Measurements from ENCODE around the gene NES.

NES gene

GRCh38 chr1:156703336-156703735 lies 26.1 kb upstream of the NES start:
- DNase-seq, result no peak

DNA sequence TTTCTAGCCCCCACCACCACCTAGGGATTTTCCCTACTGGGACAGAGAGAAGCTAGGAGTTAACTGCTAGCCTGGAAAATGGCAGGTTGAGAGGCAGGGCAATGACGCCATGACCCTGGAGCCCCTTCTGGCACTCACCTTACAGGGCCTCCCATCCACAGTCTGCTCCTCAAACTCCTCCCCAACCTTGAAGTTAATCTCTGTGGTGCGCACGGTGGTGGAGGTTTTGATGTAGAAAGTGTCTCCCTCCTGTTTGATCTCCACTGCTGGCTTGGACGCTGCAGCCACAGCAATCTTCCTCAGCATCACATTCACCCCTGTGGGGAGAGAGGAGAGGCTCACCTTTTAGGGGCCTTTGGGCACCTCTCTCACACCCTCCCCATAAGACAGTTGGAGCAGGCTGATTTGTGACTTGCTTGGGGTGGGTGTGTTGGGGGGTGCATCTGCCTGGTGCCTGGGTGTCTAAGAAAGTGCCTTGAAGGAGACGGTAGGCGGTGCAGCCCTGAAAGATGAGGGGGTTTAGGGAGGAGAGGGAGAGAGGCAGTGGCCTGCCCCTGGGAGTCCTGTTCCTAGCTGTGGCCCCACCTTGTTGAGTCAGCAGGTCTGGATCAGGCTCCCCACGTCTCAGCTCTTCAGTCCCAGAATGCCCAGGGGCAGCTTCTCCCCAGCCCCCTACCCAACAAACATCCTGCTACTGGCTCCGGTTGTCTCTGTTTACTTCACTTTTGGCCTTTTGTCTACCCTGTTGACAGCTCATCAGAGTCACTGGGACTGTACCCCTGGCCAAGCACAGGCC lies 23.7 kb upstream of the NES start:
- DNase-seq, result no peak

DNA sequence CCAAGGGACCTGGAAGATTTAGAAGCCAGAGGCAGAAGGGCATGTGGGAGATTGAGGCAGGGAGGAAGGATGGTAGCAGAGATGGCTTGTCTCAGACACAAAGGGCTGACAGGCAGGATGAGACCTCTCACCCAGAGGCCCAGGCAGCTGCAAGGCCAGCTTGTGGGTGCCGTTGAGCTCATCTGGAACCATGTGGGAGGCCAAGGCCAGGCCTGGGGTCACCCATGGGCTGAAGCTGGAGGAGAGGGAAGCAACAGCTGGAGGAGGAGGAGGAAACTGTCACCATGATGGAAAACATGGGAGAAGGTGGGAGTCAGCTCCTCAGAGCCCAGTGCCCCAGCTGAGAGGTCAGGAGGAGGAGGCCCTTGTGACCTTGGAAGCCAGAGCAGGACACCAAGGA lies 21.8 kb upstream of the NES start:
- DNase-seq, result no peak

DNA sequence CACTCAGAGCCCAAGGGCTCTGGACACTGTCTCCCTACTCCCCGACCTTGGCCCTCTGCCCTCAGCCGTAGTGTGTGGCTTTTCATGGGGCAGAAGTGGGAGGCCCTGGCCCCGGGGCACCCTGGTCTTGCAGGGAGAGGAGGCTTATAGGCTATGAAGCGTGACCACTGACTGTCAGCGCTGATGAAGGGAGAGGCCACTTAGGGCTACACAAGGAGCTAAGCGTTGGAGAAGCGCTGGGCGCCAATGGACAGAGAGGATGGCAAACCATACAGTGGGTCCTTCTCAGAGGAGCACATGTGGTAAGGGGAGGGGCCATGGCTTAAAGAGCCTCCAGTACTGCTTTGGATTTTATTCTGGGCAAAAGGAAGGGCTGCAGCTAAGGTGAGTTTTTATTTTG lies 20.3 kb upstream of the NES start:
- peak; percentile 97 for DNase-seq

- DNase-seq, result no peak
These were observed 19.5 kb upstream of the NES start for GRCh38 chr1:156696755-156697154.

DNA sequence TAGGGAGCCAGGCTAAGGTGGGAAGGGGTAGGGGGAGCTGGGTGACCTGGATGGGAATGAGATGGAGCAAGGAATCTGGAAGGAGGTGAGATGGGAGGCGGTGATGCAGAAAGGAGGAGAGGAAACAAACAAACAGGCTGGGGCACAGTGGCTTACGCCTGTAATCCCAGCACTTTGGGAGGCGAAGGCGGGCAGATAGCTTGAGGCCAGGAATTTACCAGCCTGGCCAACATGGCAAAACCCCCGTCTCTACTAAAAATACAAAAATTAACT lies 17.4 kb upstream of the NES start:
- DNase-seq, result no peak

DNA sequence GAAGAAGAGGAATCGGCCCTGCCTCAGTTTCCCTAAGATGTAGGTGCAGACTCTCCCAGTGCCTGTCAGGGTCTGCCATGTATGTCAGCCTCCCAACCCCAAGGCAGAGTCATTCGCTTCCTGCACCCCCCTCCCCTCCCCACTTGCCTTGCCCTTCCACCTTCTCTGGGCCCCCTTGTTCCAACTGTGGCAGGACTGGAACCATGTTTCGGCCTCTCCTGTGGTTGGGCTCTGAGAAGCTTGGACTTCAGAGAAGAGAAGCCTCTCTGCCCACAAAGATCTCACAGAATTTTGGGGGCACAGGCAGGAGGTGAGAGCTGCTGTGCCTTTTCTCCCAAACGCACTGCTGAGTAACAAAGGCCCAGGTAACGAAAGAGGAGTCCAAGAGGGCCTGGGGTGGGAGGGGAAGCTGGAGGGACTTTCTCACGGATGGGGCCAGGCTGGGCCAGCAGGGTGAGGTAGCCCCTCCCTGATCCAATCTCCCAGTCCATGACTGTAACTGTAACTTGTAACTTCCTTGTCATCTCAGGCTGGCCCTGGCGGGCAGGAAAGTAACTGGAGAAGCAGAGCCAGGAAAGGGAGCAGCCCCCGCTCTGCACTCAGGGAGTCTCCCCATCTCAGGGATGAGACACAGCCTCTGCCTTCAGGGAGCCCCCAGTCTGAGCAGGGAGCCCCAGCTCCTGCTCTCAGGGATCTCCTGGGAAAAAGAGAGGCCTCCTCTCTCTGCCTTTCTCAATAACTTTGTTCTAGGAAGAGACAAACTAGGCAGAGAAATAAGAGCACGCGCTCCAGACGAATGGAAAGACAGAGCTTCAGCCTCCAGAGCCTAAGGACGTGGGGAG lies 16.9 kb upstream of the NES start:
- no peak for DNase-seq

- peak; percentile 91 for DNase-seq
These were observed 16.0 kb upstream of the NES start for GRCh38 chr1:156692925-156693847.

GRCh38 chr1:156692441-156692924 lies 15.3 kb upstream of the NES start:
- DNase-seq, result no peak

- DNase-seq, result no peak
These were observed 14.6 kb upstream of the NES start for GRCh38 chr1:156691665-156692440.

GRCh38 chr1:156691191-156691590 lies 14.0 kb upstream of the NES start:
- no peak for DNase-seq

DNA sequence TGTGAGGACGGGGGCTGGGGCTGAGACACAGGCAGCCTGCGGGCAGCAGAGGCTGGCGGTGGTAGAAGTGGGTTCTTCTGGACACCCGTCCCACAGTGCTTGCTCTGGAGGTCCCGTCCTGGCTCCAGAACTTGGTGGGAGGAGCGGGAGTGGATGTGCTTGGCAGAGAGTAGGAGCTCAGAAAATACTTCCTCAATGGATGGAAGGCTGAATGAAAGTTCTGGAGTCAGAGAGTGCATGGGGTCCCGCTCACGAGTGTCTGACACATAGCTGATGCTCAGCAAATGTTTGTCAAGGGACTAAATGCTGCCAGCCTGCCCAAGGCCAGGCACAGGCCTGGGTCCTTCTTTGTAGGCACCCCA lies 13.4 kb upstream of the NES start:
- DNase-seq, result no peak

GRCh38 chr1:156689953-156690674 lies 12.9 kb upstream of the NES start:
- DNase-seq, result no peak

DNA sequence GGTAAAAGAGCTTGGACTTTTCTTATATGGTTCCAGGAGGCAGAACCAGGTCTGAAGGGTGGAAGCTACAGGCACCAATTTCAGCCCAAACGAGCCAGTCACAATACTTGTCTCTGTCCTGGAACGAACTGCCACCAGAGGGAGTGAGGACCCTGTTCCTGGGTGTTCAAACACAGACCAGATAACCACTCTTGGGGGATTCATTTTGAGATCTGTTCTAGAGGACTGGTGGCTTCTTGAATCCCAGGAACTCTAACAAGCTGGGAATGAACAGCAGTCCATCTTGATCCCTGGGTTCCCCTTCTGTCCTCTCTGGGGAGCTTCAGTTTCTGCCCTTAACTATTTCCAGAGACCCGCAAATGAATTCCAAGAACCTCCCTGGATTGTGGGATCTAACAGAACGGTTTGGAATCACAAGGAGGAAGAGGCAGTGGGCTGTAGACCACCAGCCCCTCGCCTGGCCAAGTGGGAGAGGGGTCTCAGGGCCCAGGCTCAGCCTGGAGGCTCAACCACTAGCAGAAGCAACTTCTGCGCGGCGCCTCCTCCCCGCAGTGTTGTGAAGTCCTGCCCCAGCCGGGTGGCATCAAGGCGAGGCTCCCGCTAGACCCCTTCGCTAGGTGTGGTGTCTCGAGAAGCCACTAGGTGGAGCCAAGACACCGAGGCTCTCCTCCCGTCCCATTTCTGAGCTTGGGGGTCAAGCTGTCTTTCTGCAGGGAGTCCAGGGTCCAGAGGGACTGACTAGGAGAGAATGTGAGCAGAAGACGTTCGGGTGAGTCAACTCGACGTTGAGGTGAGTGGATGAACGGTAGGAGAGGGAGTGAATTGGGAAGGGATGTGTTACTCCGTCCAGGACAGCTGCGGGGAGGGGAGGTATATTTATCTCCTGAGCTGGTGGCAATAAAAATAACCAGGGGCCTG lies 12.1 kb upstream of the NES start:
- peak; percentile 35 for DNase-seq

DNA sequence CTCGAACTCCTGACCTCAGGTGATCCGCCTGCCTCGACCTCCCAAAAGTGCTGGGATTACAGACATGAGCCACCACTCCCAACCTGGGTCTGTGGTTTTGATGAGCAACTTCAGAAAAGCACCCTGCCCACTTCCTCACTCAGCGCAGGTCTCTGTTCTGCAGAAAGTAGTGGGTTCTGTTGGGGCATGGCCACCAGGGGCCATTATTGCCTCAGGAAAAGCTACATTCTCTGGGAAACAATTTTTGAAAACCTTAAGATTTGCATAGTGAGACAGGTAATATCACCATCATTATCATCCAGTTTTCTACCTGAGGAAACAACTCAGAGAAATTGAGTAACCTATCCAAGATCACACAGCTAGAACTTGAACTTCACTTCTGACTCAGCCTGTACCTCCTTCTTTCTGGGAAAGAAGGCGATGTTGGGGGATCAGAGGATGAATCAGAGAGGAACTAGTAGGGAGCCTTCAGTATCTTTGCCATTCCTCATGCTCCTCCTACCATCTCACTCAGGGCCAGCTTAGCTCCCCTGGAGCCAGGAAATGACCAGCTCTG lies 7.1 kb upstream of the NES start:
- no peak for DNase-seq

DNA sequence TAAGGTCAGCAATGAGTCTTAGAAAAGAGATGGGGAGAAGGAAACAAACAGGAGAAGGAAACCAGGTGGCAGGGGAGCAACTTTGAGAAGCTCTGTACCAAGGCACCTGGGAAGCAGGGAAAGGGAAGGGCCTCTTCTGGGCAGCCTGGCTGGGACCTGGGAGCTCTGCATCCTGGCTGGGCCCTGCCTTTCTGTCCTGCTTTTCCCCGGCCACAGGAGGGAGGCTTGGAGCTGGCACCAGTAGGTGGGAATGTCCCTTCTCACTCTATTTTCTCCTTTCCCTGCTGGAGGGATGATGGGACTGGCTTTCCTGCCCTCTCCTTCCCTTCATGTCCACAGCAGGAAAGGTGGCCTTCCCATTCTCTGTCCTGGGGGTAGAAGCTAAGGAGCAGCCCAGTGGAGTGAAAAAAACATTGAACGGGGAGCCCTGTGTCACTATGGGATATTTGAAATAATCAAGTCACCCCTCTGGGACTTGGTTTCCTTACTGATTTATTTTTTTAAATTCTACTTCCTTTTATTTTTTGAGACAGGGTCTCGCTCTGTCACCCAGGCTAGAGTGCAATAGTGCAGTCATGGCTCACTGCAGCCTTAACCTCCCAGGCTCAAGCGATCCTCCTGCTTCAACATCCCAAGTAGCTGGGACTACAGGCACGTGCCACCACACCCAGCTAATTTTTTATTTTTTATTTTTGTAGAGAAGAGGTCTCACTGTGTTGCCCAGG lies 5.1 kb upstream of the NES start:
- DNase-seq, result no peak

GRCh38 chr1:156681196-156681960 lies 4.2 kb upstream of the NES start:
- DNase-seq, result no peak

GRCh38 chr1:156680056-156680455 lies 2.8 kb upstream of the NES start:
- DNase-seq, result no peak

Data from NCI-H187 treated with DMSO at 0.1 percent for 48 hours (cell line).